ENCODE results near the gene NFKBIL1.
A peak's percentile ranks its signal among the peaks of the same experiment; 100 is the strongest.
"Not testable (repeated sequence)": the region's sequence is repeated elsewhere in the genome, so short reads cannot be mapped to it uniquely, and the experiment has no call there.

Gene NFKBIL1

GRCh38 chr6:31543639-31544038 lies 3.8 kb upstream of the NFKBIL1 start:
- Histone ChIP-seq H3K36me3 (ENCODE audit: insufficient read depth, low read length) (peaks cover 22% of the 10 kb centered on the region), H3K9ac (ENCODE audit: low read depth, low read length) (no peak overlapping the region), H3K4me1 (ENCODE audit: insufficient read depth, low read length) (peaks cover 10% of the 10 kb centered on the region), H3K9me3 (ENCODE audit: control insufficient read depth, insufficient read depth, low read length) (no peaks in the 10 kb centered on the region)

GRCh38 chr6:31544676-31545075 lies 2.7 kb upstream of the NFKBIL1 start:
- H3K9me3 ChIP-seq (ENCODE audit: control insufficient read depth, insufficient read depth, low read length): no peaks in the 10 kb centered on the region
- H3K36me3 ChIP-seq (ENCODE audit: insufficient read depth, low read length): peaks cover 11% of the 10 kb centered on the region
- no peak overlapping the region for H3K9ac ChIP-seq (ENCODE audit: low read depth, low read length)
- peaks cover 6% of the 10 kb centered on the region for H3K4me1 ChIP-seq (ENCODE audit: insufficient read depth, low read length)

GRCh38 chr6:31545291-31545690 lies 2.1 kb upstream of the NFKBIL1 start:
- no peaks in the 10 kb centered on the region for H3K9me3 ChIP-seq (ENCODE audit: control insufficient read depth, insufficient read depth, low read length)
- H3K36me3 ChIP-seq (ENCODE audit: insufficient read depth, low read length): peaks cover 5% of the 10 kb centered on the region; the same call in 1 of the 2 replicates
- no peak overlapping the region for H3K9ac ChIP-seq (ENCODE audit: low read depth, low read length)
- H3K4me1 ChIP-seq (ENCODE audit: insufficient read depth, low read length): peaks cover 6% of the 10 kb centered on the region

GRCh38 chr6:31546339-31546957 lies 960 bp upstream of the NFKBIL1 start, which contains the start of gene ATP6V1G2:
TSS of gene ATP6V1G2 (minus strand) at chr6:31546608. CDS start at chr6:31546559, 49 bp downstream.
- H3K9me3 ChIP-seq (ENCODE audit: control insufficient read depth, insufficient read depth, low read length): no peaks in the 10 kb centered on the region
- no peaks in the 10 kb centered on the region for H3K36me3 ChIP-seq (ENCODE audit: insufficient read depth, low read length)
- H3K4me1 ChIP-seq (ENCODE audit: insufficient read depth, low read length): peaks cover 6% of the 10 kb centered on the region
- H3K9ac ChIP-seq (ENCODE audit: low read depth, low read length): peak within 1 kb of the TSS; percentile 46; the same call in 1 of the 2 replicates

- peak overlapping the region; percentile 46 for H3K9ac ChIP-seq (ENCODE audit: low read depth, low read length)
- H3K9me3 ChIP-seq (ENCODE audit: control insufficient read depth, insufficient read depth, low read length): no peaks in the 10 kb centered on the region
- H3K4me1 ChIP-seq (ENCODE audit: insufficient read depth, low read length): peaks cover 6% of the 10 kb centered on the region
- no peaks in the 10 kb centered on the region for H3K36me3 ChIP-seq (ENCODE audit: insufficient read depth, low read length)
These were observed 527 bp downstream of the NFKBIL1 start for GRCh38 chr6:31547727-31548543.

GRCh38 chr6:31548544-31548873 lies 1.1 kb downstream of the NFKBIL1 start:
- no peak overlapping the region for H3K9ac ChIP-seq (ENCODE audit: low read depth, low read length)

GRCh38 chr6:31551371-31551770 lies 4.0 kb downstream of the NFKBIL1 start:
- not testable (repeated sequence) for H3K4me1 ChIP-seq (ENCODE audit: insufficient read depth, low read length); H3K36me3 ChIP-seq (ENCODE audit: insufficient read depth, low read length); H3K9me3 ChIP-seq (ENCODE audit: control insufficient read depth, insufficient read depth, low read length); H3K9ac ChIP-seq (ENCODE audit: low read depth, low read length)

More at GRCh38 chr6:31548544-31548873, 1.1 kb downstream of the NFKBIL1 start:
- H3K4me1 ChIP-seq (ENCODE audit: insufficient read depth, low read length): peaks cover 6% of the 10 kb centered on the region
- no peaks in the 10 kb centered on the region for H3K9me3 ChIP-seq (ENCODE audit: control insufficient read depth, insufficient read depth, low read length)
- no peaks in the 10 kb centered on the region for H3K36me3 ChIP-seq (ENCODE audit: insufficient read depth, low read length)

GRCh38 chr6:31556307-31556706 lies 8.9 kb downstream of the NFKBIL1 start:
- peaks cover 22% of the 10 kb centered on the region for H3K4me1 ChIP-seq (ENCODE audit: insufficient read depth, low read length)
- no peak overlapping the region for H3K9ac ChIP-seq (ENCODE audit: low read depth, low read length)
- no peaks in the 10 kb centered on the region; the same call in 1 of the 2 replicates for H3K36me3 ChIP-seq (ENCODE audit: insufficient read depth, low read length)
- H3K9me3 ChIP-seq (ENCODE audit: control insufficient read depth, insufficient read depth, low read length): no peaks in the 10 kb centered on the region

GRCh38 chr6:31557443-31558317 lies 10.3 kb downstream of the NFKBIL1 start:
- Histone ChIP-seq H3K9ac (ENCODE audit: low read depth, low read length) (no peak overlapping the region), H3K4me1 (ENCODE audit: insufficient read depth, low read length) (peaks cover 22% of the 10 kb centered on the region), H3K36me3 (ENCODE audit: insufficient read depth, low read length) (no peaks in the 10 kb centered on the region; the same call in 1 of the 2 replicates), H3K9me3 (ENCODE audit: control insufficient read depth, insufficient read depth, low read length) (no peaks in the 10 kb centered on the region)

GRCh38 chr6:31558318-31558625 lies 10.9 kb downstream of the NFKBIL1 start:
- Histone ChIP-seq H3K36me3 (ENCODE audit: insufficient read depth, low read length) (no peaks in the 10 kb centered on the region; the same call in 1 of the 2 replicates), H3K4me1 (ENCODE audit: insufficient read depth, low read length) (peaks cover 22% of the 10 kb centered on the region), H3K9ac (ENCODE audit: low read depth, low read length) (no peak overlapping the region), H3K9me3 (ENCODE audit: control insufficient read depth, insufficient read depth, low read length) (no peaks in the 10 kb centered on the region)

GRCh38 chr6:31558631-31559500 lies 11.5 kb downstream of the NFKBIL1 start:
- H3K9ac ChIP-seq (ENCODE audit: low read depth, low read length): no peak overlapping the region
- no peaks in the 10 kb centered on the region; the same call in 1 of the 2 replicates for H3K36me3 ChIP-seq (ENCODE audit: insufficient read depth, low read length)
- peaks cover 22% of the 10 kb centered on the region for H3K4me1 ChIP-seq (ENCODE audit: insufficient read depth, low read length)
- H3K9me3 ChIP-seq (ENCODE audit: control insufficient read depth, insufficient read depth, low read length): no peaks in the 10 kb centered on the region

- Histone ChIP-seq H3K9me3 (ENCODE audit: control insufficient read depth, insufficient read depth, low read length) (no peaks in the 10 kb centered on the region), H3K4me1 (ENCODE audit: insufficient read depth, low read length) (peaks cover 22% of the 10 kb centered on the region), H3K36me3 (ENCODE audit: insufficient read depth, low read length) (no peaks in the 10 kb centered on the region; the same call in 1 of the 2 replicates), H3K9ac (ENCODE audit: low read depth, low read length) (no peak overlapping the region)
These were observed 12.2 kb downstream of the NFKBIL1 start for GRCh38 chr6:31559606-31559957.

- Histone ChIP-seq H3K9me3 (ENCODE audit: control insufficient read depth, insufficient read depth, low read length) (no peaks in the 10 kb centered on the region), H3K4me1 (ENCODE audit: insufficient read depth, low read length) (peaks cover 22% of the 10 kb centered on the region), H3K9ac (ENCODE audit: low read depth, low read length) (0 out of 2 replicates have a peak overlapping the region, but pooled peaks have one; percentile 6), H3K36me3 (ENCODE audit: insufficient read depth, low read length) (no peaks in the 10 kb centered on the region; the same call in 1 of the 2 replicates)
These were observed 12.7 kb downstream of the NFKBIL1 start for GRCh38 chr6:31559958-31560696.
